Measurements from ENCODE around the gene NANOS3. TPM values are rescaled to one million over a fixed set of nuclear protein-coding genes. Genes with fewer than 3 reads are reported as not detected.

The NANOS3 gene
- total RNA-seq, 1 donor from 2014 or later = not detected

- no peaks in the 10 kb centered on the region for H3K9me3 Mint-ChIP-seq
- no peak overlapping the region for H3K4me3 ChIP-seq
- no peak for TF ChIP-seq EZH2phosphoT487 (IDR thresholded peaks at IDR 0.05)
- no peak for TF ChIP-seq CTCF (IDR thresholded peaks at IDR 0.05)
- TF ChIP-seq EZH2 (IDR thresholded peaks at IDR 0.05) = no peak
- H3K27ac ChIP-seq = no peak overlapping the region
- H3K36me3 Mint-ChIP-seq = peaks cover 17% of the 10 kb centered on the region
- H3K4me3 Mint-ChIP-seq = no peak overlapping the region
- H3K27me3 Mint-ChIP-seq (ENCODE audit: insufficient read depth, low read depth) = peaks cover 7% of the 10 kb centered on the region
- H3K27ac Mint-ChIP-seq = no peak overlapping the region
- no peak overlapping the region for H3K4me2 ChIP-seq
- peaks cover 12% of the 10 kb centered on the region for H3K4me1 Mint-ChIP-seq
- H4K20me1 ChIP-seq (ENCODE audit: low read depth) = peaks cover 2% of the 10 kb centered on the region
- H3K4me1 ChIP-seq = no peaks in the 10 kb centered on the region
- H3K36me3 ChIP-seq = no peaks in the 10 kb centered on the region
- H3K79me2 ChIP-seq (ENCODE audit: low read depth) = no peaks in the 10 kb centered on the region
- H3K9ac ChIP-seq = no peak overlapping the region
- H3K9me3 ChIP-seq (ENCODE audit: low read depth) = no peaks in the 10 kb centered on the region
- no peak overlapping the region for H2AFZ ChIP-seq (replicated peaks)
- H3K27me3 ChIP-seq = no peaks in the 10 kb centered on the region
- peaks cover 22% of the 10 kb centered on the region for H3F3A ChIP-seq (ENCODE audit: low read depth)
- DNase-seq (ENCODE audit: low spot score) = no peak
Observed at GRCh38 chr19:13830741-13831536, 46.0 kb upstream of the NANOS3 start.

GRCh38 chr19:13831537-13832467, 45.1 kb upstream of the NANOS3 start:
- no peaks in the 10 kb centered on the region for H3K36me3 ChIP-seq
- H3K4me3 Mint-ChIP-seq = no peak overlapping the region
- no peaks in the 10 kb centered on the region for H4K20me1 ChIP-seq (ENCODE audit: low read depth)
- no peak overlapping the region for H3K27ac Mint-ChIP-seq
- no peak overlapping the region for H2AFZ ChIP-seq (replicated peaks)
- H3K9me3 Mint-ChIP-seq = no peaks in the 10 kb centered on the region
- H3K4me1 ChIP-seq = no peaks in the 10 kb centered on the region
- no peaks in the 10 kb centered on the region for H3K27me3 ChIP-seq
- peaks cover 8% of the 10 kb centered on the region for H3K4me1 Mint-ChIP-seq
- no peak overlapping the region for H3K4me2 ChIP-seq
- H3K79me2 ChIP-seq (ENCODE audit: low read depth) = no peaks in the 10 kb centered on the region
- H3K27me3 Mint-ChIP-seq (ENCODE audit: insufficient read depth, low read depth) = peaks cover 7% of the 10 kb centered on the region
- no peak overlapping the region for H3K4me3 ChIP-seq
- DNase-seq (ENCODE audit: low spot score) = no peak
- no peak for TF ChIP-seq CTCF (IDR thresholded peaks at IDR 0.05)
- TF ChIP-seq EZH2 (IDR thresholded peaks at IDR 0.05) = no peak
- H3K9ac ChIP-seq = no peak overlapping the region
- H3K36me3 Mint-ChIP-seq = peaks cover 13% of the 10 kb centered on the region
- H3K27ac ChIP-seq = no peak overlapping the region
- no peaks in the 10 kb centered on the region for H3K9me3 ChIP-seq (ENCODE audit: low read depth)
- peaks cover 14% of the 10 kb centered on the region for H3F3A ChIP-seq (ENCODE audit: low read depth)

- Mint-ChIP-seq H3K27me3 (ENCODE audit: insufficient read depth, low read depth) (peaks cover 3% of the 10 kb centered on the region), H3K36me3 (peaks cover 10% of the 10 kb centered on the region), H3K9me3 (no peaks in the 10 kb centered on the region), H3K4me3 (peak overlapping the region; percentile 80), H3K27ac (no peak overlapping the region), H3K4me1 (peaks cover 10% of the 10 kb centered on the region)
- TF ChIP-seq CTCF (IDR thresholded peaks at IDR 0.05) (peak; percentile 56), EZH2 (IDR thresholded peaks at IDR 0.05) (no peak)
- Histone ChIP-seq H3K4me1 (no peaks in the 10 kb centered on the region), H3K36me3 (no peaks in the 10 kb centered on the region), H3K79me2 (ENCODE audit: low read depth) (no peaks in the 10 kb centered on the region), H3K4me3 (peak overlapping the region; percentile 57), H3K4me2 (peak overlapping the region; percentile 87), H3K9ac (no peak overlapping the region), H3F3A (ENCODE audit: low read depth) (peaks cover 13% of the 10 kb centered on the region), H2AFZ (replicated peaks) (peak overlapping the region; percentile 26), H4K20me1 (ENCODE audit: low read depth) (no peaks in the 10 kb centered on the region), H3K27ac (no peak overlapping the region), H3K27me3 (no peaks in the 10 kb centered on the region), H3K9me3 (ENCODE audit: low read depth) (no peaks in the 10 kb centered on the region)
- DNase-seq (ENCODE audit: low spot score) = peak; percentile 95
Observed at GRCh38 chr19:13833330-13834243, 43.3 kb upstream of the NANOS3 start.

Measured in neural progenitor cell (in vitro differentiated cells).